Posterior vena cava (tissue), 2 donors: ENCODE measurements around the gene SUMF2. TPM values are rescaled to one million over a fixed set of nuclear protein-coding genes. Genes with fewer than 3 reads are reported as not detected.
"Not testable (repeated sequence)": the region's sequence is repeated elsewhere in the genome, so short reads cannot be mapped to it uniquely, and the experiment has no call there.

ENCODE experiments used
- DNase-seq: peaks from one replicate; pipeline ENCODE4 v3.0.0-alpha.2; 2020; ENCODE audit warnings: low spot score
- intact Hi-C, 2 donors: fragments of 100-400 bp; cut with DNase I; formaldehyde crosslinking; loops; one replicate each; pipeline versions ENCODE4 v1.14.1 to v1.14.2; 2022 to 2023
- total RNA-seq, 2 donors: library from RNA; stranded (reverse); fragmentation: NEBNext Ultra II Directional; extraction: Animal tissue kit (Norgen Biotek cat#: 25700); gene quantifications; one replicate each; pipeline ENCODE4 v1.2.1, GENCODE V29; 2021
- donor health status: DM: yes; HTN: yes; CAD: no.
- donor health status: DM: yes; HTN: yes; CAD: no.

The SUMF2 gene
- total RNA-seq, 2 donors from 2014 or later = 84.6 to 129 TPM

DNA sequence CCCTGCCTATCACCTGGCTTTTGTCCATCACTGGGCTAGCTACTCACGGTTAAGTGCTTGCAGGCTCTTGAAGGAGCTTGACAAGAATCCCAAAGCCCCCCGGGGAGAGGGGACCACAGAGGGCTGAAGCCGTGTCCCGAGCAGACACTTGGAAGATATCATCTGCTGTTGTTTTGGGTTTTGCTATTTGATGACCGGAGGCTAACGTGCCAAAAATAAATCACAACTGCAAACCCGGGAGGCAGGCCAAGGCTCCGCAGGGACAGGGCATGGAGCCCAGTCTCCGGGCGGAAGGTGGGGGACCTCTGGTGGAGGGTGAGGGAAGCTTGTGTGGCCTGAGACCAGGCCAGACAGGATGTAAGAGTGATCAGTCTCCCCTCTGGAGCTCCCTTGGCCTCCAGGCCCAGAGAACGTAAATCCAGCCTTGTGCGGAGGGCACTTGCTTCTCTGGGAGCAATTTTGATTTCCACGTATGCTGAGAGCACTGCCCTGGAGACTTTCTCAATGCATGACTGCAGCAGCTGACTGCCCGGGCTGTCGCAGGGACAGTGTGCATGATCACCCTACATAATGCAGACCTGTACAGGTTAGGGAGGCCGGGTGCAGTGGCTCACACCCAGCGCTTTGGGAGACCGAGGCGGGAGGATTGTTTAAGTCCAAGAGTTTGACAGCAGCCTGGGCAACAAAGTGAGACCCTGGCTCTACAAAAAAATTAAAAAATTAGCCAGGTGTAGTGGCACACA is 28.9 kb downstream of the SUMF2 start, which contains the start of gene PHKG1:
PHKG1 (minus strand) TSS at position 164 of the 743 bp plus-strand sequence. CDS start 4,011 bp downstream, outside the sequence.
- intact Hi-C loops = no loop called here
- DNase-seq = peak; percentile 93

DNA sequence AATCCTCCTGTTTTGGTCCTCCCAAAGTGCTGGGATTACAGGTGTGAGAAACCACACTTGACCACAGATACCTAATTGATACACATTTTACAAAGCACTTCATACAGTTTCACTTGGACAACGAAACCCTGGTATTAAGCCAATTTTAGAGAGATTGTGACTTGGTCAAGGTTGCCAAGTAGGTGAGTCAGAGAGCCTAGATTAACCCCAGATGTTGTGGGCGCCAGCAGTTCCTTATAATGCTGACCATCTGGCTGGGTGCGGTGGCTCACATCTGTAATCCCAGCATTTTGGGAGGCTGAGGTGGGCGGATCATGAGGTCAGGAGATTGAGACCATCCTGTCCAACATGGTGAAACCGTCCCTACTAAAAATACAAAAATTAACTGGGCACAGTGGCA is 33.6 kb downstream of the SUMF2 start:
- DNase-seq = peak; percentile 64

DNA sequence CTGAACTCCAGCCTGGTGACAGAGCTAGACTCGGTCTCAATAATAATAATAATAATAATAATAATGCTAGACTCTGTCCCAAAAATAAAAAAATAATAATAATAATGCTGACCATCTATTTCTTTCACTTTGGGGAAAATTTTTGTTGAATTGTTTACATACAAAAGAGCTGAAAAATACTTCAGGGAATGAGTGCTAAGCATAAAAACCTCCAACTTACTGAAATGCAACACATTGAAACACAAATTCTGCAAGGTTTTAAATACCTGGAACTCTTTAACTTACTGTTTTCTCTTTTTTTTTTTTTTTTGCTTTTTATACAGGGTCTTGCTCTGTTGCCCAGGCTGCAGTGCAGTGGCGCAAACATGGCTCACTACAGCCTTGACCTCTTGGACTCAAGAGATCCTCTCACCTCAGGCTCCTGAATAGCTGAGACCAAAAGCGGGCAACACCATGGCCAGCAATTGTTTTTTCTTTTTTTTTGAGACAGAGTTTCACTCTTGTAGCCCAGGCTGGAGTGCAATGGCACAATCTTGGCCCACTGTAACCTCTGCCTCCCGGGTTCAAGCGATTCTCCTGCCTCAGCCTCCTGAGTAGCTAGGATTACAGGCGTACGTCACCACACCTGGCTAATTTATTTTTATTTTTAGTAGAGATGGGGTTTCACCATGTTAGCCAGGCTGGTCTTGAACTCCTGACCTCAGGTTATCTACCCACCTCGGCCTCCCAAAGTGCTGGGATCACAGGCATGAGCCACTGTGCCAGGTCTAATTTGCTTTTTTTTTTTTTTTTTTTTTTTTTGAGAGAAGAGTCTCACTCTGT is 34.3 kb downstream of the SUMF2 start:
- peak; percentile 22 for DNase-seq
- intact Hi-C loops = loop anchor here in 1 of 2 donors (5.0 kb wide), 1 partner anchor 1051 kb away; no protein-coding TSS in a partner anchor

More for the DNA sequence above, 33.6 kb downstream of the SUMF2 start:
- intact Hi-C loops = loop anchor here in 1 of 2 donors (5.0 kb wide), 1 partner anchor 1050 kb away; no protein-coding TSS in a partner anchor

DNA sequence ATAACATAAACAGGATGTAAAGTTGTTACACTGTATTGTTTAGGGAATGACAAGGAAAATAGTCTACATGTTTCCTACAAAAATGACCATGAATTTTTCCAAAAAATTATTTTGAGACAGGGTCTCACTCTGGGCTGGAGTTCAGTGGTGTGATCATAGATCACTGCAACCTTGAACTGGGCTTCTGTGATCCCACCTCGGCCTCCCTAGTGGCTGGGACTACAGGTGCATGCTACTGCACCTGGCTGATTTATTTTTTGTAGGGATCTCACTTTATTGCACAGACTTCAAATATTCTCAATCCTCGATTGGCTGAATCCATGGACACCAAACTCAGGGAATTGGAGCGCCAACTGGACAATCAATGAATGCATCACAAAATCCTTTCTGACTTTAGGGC is 35.6 kb downstream of the SUMF2 start:
- peak; percentile 8 for DNase-seq
- intact Hi-C loops = loop anchor here in 1 of 2 donors (5.0 kb wide), 1 partner anchor 1052 kb away; no protein-coding TSS in a partner anchor

DNA sequence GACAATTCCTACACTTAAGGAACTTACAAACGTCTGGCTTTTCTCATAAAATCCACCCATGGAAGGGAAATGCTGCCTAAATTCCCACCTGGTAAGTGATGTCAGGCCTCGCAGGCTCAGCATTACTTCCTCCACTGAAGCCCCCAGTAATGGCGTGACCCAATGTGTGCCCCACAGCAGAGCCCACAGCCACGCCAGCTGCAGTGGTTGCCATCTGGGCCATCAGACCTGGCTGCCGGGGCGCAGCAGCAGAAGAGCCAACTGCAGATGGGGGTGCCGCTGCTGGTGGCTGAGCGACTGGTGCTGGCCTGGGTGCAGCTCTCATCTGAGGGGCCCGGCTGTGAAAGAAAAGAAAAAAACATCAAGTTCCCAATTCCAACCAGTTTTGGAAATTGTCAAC is 40.1 kb downstream of the SUMF2 start:
- peak; percentile 18 for DNase-seq
- intact Hi-C loops = not testable (repeated sequence)

DNA sequence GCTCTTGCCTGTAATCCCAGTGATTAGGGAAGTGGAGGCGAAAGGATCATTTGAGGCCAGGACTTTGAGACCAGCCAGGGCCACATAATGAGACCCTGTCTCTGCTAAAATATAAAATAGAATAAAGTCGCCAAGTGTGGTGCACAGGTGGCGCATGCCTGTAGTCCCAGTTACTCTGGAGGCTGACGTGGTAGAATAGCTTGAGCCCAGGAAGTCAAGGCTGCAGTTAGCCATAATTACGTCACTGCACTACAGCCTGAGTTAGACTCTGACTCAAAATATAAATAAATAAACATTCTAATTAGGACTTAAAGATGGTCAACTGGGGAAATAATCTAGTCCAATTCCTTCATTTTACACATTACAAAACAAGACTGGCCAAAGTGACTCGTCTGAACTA is 41.4 kb downstream of the SUMF2 start:
- peak; percentile 8 for DNase-seq
- intact Hi-C loops = no loop called here

DNA sequence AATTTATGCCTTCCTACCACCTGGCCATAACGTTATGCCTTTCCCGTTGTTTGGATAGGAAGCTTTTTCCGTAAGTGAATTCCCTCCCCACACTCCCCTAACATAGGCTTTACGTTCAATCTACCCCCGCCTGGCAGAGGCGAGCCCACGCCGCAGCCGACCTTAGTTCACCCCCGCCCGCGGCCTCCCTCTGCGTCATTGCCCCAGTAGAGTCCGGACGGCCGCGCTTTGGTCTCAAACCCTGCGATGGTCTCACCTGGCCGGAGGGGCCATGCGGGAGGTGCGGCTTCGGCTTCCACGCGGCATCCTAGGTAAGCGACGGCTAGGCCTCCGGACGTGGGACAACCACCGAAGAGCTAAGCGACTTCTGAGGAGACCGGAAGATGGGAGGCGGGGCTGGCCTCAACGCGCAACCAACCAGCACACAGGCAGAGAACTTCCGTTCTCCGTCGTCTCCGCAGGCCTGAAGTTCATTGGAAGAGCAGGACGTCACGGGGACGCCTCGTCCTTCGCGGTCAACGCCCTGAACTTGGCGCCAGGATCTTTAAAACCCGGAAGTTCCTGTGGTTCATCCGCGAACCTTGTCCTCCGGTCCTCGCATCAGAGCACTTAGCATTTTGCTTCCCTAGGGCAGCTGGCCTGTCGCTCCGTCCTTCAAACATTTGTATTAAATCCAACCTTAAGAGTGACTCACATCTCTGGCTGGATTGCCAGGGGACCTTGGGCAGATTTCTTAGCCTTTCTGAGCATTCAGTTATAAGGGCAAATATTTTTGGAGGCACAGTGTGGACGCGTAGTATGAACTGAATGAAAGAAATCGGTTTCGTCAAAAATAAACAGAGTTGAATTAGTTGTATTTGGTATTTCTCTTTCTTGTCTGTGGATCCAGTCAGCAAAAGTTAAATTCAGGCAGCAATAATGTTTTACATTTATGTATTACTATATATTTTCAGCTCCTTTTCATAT is 42.3 kb downstream of the SUMF2 start, which contains the start of gene CHCHD2:
CHCHD2 (minus strand) TSS at position 369 of the 966 bp plus-strand sequence; CDS start at position 306, 63 bp downstream.
- intact Hi-C loops = no loop called here
- peak; percentile 99 for DNase-seq

DNA sequence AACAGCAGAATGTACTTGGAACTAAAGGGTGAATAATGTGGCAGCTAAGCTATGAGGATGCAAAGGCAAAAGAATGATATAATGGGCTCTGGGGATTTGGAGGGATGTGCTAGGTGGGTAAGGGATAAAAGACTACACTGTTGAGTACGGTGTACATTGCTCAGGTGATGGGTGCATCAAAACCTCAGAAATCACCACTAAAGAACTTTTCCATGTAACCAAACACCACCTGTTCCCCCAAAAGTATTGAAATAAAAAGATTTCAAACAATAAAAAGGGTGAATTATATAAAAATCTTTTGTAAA is 43.8 kb downstream of the SUMF2 start:
- no peak for DNase-seq
- intact Hi-C loops = no loop called here

DNA sequence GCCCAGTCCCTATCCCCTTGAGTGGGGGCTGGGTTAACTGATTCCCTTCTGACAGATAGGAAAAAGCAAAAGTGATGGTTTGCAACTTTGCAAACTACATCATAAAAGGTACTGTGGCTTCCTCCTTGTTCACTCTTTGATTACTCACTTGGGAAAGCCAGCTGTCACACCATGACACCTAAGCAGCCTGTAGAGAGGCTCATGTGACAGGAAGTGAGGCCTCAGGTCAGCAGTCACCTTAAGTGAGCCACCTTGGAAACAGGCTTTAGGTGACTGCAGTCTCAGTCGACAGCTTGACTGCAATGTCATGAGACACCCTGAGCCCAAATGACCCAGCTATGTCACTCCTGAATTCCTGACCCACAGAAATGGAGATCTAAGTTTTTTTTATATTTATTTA is 46.5 kb downstream of the SUMF2 start:
- DNase-seq = no peak
- intact Hi-C loops = no loop called here

DNA sequence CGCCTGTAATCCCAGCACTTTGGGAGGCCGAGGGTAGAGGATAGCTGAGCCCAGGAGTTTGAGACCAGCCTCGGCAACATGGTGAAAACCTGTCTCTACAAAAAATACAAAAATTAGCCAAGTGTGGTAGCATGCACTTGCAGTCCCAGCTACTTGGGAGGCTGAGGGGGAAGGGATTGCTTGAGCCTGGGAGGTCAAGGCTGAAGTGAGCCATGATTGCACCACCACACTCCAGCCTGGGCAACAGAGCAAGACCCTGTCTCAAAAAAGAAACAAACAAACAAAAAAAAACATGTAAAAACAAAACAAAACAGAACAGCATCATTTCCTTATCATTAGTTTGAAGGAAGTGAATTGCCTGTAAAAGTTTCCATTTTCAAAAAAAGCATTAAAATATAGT is 48.2 kb downstream of the SUMF2 start:
- intact Hi-C loops = not testable (repeated sequence)
- DNase-seq = peak; percentile 10

DNA sequence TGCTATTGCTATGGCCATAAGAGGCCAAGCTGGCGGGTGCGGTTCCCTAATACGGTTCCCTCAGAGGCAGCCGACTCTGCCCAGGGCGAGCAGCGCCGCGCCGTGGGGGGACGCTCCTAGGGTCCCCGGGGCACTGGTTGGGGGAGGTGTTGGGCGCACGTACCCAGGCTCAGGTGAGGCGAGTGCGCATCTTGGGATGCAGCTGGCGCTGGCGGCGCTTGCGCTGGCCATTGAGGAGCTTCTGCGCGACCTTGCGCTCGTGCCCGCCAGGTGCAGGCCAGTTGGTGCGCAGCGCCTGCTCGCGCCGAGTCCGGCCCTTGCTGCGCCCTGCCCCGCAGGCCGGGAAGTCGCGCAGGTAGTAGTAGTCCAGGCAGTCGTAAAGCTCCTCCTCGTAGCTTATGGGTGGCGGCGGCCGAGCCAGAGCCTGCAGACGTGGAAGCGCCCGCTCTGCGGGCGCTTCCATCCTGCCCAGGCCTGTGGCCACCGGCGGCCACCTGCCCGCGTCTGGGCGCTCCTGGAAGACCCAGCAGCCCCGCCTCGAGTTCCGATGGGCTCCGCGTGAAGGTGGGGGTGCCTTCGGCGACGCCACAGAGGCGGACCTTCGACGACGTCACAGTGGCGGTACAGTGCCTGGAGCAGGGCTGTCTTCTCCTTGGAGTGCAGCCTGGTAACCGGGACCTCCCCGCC is 51.9 kb downstream of the SUMF2 start, which contains the start of gene NUPR2:
NUPR2 (minus strand) TSS at position 566 of the 687 bp plus-strand sequence; CDS start at position 463, 103 bp downstream.
- intact Hi-C loops = no loop called here
- no peak for DNase-seq

DNA sequence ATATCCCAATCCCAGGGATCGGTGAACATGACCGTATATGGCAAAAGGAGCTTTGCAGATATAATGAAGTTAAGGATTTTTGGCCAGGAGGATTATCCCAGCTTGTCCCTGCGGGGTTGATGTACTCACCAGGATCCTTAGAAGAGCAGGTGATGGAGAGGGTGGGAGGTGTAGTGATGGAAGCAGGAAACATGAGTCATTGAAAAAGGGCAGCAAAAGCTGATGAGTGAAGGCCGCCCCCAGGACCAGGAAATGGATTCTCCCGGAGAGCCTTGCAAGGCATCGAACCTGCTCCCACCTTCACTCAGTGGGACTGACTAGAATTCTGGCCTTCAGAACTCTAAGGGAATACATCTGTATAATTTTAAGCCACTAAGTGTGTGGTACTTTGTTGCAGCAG is 57.4 kb downstream of the SUMF2 start:
- no peak for DNase-seq
- intact Hi-C loops = no loop called here

DNA sequence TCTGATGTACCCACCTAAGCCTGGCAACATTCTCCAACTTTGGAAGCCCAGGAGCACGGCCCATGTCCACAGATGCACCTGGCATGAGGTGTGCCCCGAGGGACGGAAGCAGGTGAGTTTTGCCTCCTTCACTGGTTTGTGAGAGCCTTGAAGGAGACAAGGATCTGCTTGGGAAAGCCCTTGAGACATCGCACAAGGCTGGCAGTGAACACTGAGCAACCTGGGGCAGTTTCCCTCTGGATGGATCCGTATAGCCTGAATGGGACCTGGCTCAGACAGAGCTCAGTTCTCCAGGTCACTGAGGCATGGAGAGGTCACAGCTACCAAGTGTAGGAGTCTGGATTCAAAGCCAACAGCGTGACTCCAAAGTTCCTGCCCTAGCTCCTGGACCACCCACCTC is 60.9 kb downstream of the SUMF2 start:
- intact Hi-C loops = no loop called here
- no peak for DNase-seq

DNA sequence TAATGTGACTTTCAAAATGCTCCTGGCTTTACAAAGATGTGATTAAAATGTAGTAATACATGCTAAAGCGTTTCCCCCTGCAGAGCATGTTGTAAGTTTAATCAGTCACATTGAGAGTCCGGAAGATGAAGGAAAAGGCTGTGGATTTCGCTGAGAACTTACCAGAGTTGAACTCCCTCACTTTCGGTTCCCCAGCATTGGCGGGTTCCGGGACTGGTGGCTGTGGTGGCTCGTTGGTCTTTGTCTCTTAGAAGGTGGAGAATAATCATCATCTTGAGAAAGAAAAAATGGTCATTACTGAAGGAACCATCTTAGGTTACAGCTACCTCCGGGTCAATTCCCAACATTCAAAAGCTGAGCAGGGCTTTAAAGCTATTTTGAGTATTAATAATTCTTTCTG is 61.7 kb downstream of the SUMF2 start:
- intact Hi-C loops = no loop called here
- no peak for DNase-seq

DNA sequence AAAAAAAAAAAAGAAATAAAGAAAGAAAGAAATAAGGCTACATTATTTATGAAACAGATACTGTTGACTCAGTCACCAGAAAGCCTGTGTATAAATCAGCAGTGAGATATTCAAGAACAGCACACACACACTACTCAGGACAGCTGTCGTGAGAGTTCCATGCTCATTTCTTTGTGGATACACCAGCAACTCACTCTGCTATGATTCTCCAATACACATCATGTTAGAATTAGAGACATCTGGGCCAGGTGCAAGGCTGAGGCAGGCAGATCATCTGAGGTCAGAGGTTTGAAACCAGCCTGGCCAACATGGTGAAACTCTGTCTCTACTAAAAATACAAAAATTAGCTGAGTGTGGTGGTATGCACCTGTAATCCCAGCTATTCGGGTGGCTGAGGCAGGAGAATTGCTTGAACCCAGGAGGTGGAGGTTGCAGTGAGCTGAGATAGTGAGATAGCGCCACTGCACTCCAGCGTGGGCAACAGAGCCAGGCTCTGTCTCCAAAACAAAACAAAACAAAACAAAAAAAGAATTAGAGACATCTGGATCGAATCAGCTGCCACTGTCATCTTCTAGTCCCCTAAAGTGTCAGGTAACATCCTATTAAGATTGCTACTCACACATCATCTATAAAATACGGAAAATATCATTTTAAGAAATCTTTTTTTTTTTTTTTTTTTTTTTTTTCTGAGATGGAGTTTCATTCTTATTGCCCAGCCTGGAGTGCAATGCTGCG is 63.3 kb downstream of the SUMF2 start:
- intact Hi-C loops = no loop called here
- DNase-seq = no peak
